A549 (cell line): ENCODE measurements around the gene CCDC85A. TPM values are rescaled to one million over a fixed set of nuclear protein-coding genes. Genes with fewer than 3 reads are reported as not detected.

ENCODE experiments used
- ATAC-seq, 2 experiments: fragments of 200-7000 bp in 1 of 2; fragments of >200 bp in 1 of 2; cut with Nextera tagmentation in 1 of 2; cut with Tn5 transposase in 1 of 2; 3 replicates each; pipeline versions ENCODE4 v1.8.0 to v1.9.1; 2018 to 2020; ENCODE audit warnings: mild to moderate bottlenecking in 1 of 2, moderate library complexity in 1 of 2
- CTCF ChIA-PET: fragments of 300-600 bp; sonication (Branson Sonifier 250); formaldehyde crosslinking; extraction: SDS; loops from one replicate; lab custom pipeline; 2021; ENCODE audit warnings: antibody characterized with exemption, inconsistent platforms; lab: Yijun Ruan, JAX
- POLR2A ChIA-PET: fragments of 350-600 bp; formaldehyde crosslinking; extraction: SDS; loops from one replicate; lab custom pipeline; 2021; ENCODE audit warnings: antibody characterized with exemption, inconsistent platforms; lab: Yijun Ruan, JAX
- DNase-seq, 2 experiments: peaks; one replicate each; pipeline versions ENCODE4 v3.0.0 to v3.0.0-alpha.2; 2011 to 2016; ENCODE audit warnings: low read depth in 1 of 2, low spot score in 1 of 2
- FAIRE-seq: peaks from 2 replicates; lab custom pipeline; 2011; peaks lifted over from hg19 to GRCh38; lab: Jason Lieb, UNC
- H3K27ac ChIP-seq, 2 experiments: fragments of >200 bp; sonication (Bioruptor Twin); formaldehyde crosslinking; 3 replicates each; pipeline ENCODE4 v1.5.1; 2016 to 2017
- H3K4me1 ChIP-seq: fragments of >200 bp; sonication (Bioruptor Twin); formaldehyde crosslinking; 3 replicates; pipeline ENCODE4 v1.6.1; 2016
- H3K4me2 ChIP-seq: fragments of >200 bp; sonication (Bioruptor Twin); formaldehyde crosslinking; 3 replicates; pipeline ENCODE4 v1.6.1; 2016
- H3K4me3 ChIP-seq: fragments of >200 bp; sonication (Bioruptor Twin); formaldehyde crosslinking; 3 replicates; pipeline ENCODE4 v1.5.1; 2016
- H3K9me3 ChIP-seq: fragments of >200 bp; sonication (Bioruptor Twin); formaldehyde crosslinking; 3 replicates; pipeline ENCODE4 v1.6.1; 2016
- ATOH8 ChIP-seq: fragments of 250-450 bp; sonication (Bioruptor Pico); IDR thresholded peaks from 2 replicates; pipeline ENCODE4 v1.5.0; 2020; ENCODE audit warnings: low read depth, mild to moderate bottlenecking, moderate library complexity
- CBX2 ChIP-seq: fragments of 200-600 bp; sonication (generic); IDR thresholded peaks from 2 replicates; pipeline ENCODE4 v1.6.1; 2016; ENCODE audit warnings: low read depth, mild to moderate bottlenecking, borderline replicate concordance
- CHD2 ChIP-seq: fragments of 150-350 bp; IDR thresholded peaks from 2 replicates; pipeline ENCODE4 v1.6.1; 2014; ENCODE audit warnings: low read length; ENCODE audit not compliant: partially characterized antibody
- EHMT2 ChIP-seq: fragments of 200-600 bp; sonication (generic); IDR thresholded peaks from 2 replicates; pipeline ENCODE4 v1.6.1; 2016; ENCODE audit warnings: antibody characterized with exemption, low read depth, mild to moderate bottlenecking, moderate library complexity
- EP300 ChIP-seq, 2 experiments: fragments of >200 bp; sonication (Bioruptor Twin); formaldehyde crosslinking; IDR thresholded peaks; 2 replicates in 1 of 2; 3 replicates in 1 of 2; pipeline ENCODE4 v1.6.1; 2016 to 2017
- FOSB ChIP-seq: fragments of 250-450 bp; sonication (Bioruptor Pico); IDR thresholded peaks from 2 replicates; pipeline ENCODE4 v1.5.0; 2020; ENCODE audit warnings: mild to moderate bottlenecking, moderate library complexity
- HDAC2 ChIP-seq: fragments of 200-600 bp; sonication (generic); IDR thresholded peaks from 2 replicates; pipeline ENCODE4 v1.6.1; 2016
- HOXA7 ChIP-seq: fragments of 250-450 bp; sonication (Bioruptor Pico); IDR thresholded peaks from 2 replicates; pipeline ENCODE4 v1.5.0; 2020; ENCODE audit warnings: mild to moderate bottlenecking, moderate library complexity
- HOXB13 ChIP-seq: fragments of 250-450 bp; sonication (Bioruptor Pico); IDR thresholded peaks from 2 replicates; pipeline ENCODE4 v1.5.0; 2020; ENCODE audit warnings: low read depth, mild to moderate bottlenecking, moderate library complexity
- JUN ChIP-seq, 2 experiments: fragments of >200 bp; sonication (Bioruptor Twin); formaldehyde crosslinking; IDR thresholded peaks; 2 replicates in 1 of 2; 3 replicates in 1 of 2; pipeline ENCODE4 v1.6.1; 2016 to 2017
- NFE2L2 ChIP-seq: fragments of 150-350 bp; conservative IDR thresholded peaks from 2 replicates; pipeline ENCODE4 v1.6.1; 2014; ENCODE audit warnings: low read length
- PHF8 ChIP-seq: fragments of 200-600 bp; sonication (generic); IDR thresholded peaks from 2 replicates; pipeline ENCODE4 v1.6.1; 2016; ENCODE audit warnings: low read depth, mild to moderate bottlenecking, antibody characterized with exemption, moderate library complexity, borderline replicate concordance
- RCOR1 ChIP-seq: fragments of 150-350 bp; IDR thresholded peaks from 2 replicates; pipeline ENCODE4 v1.6.1; 2014; ENCODE audit warnings: antibody characterized with exemption, low read length, low read depth
- RNF2 ChIP-seq: fragments of 200-600 bp; sonication (generic); IDR thresholded peaks from 2 replicates; pipeline ENCODE4 v1.6.1; 2016; ENCODE audit warnings: low read depth, mild to moderate bottlenecking, antibody characterized with exemption, moderate library complexity, borderline replicate concordance
- SREBF2 ChIP-seq: fragments of 450-650 bp; IDR thresholded peaks from 2 replicates; pipeline ENCODE4 v1.6.1; 2014; ENCODE audit warnings: mild to moderate bottlenecking, moderate library complexity
- WGBS: methylation state at CpG from one replicate; pipeline ENCODE4 v1.1.6; 2017; ENCODE audit errors: missing lambda C conversion rate; 5-methylcytosine and 5-hydroxymethylcytosine counted together
- polyA plus RNA-seq, 4 experiments: library from polyadenylated mRNA; depleted of rRNA in 3 of 4; stranded (reverse); fragments of >200 nt; fragmentation: RNase III in 1 of 4; extraction: RNeasy Plus Mini Kit Qiagen cat#74134 plus additional on column Dnase treatment in 1 of 4; gene quantifications; 2 replicates in 3 of 4; 3 replicates in 1 of 4; pipeline ENCODE4 v1.2.3, GENCODE V29; 2011 to 2017
- TF ChIP-seq, protein P1 (sequence below): fragments of 200-600 bp; sonication (generic); IDR thresholded peaks from 2 replicates; pipeline ENCODE4 v1.6.1; 2016; ENCODE audit warnings: antibody characterized with exemption, mild to moderate bottlenecking, moderate library complexity
- TF ChIP-seq, protein P2 (sequence below): fragments of 450-650 bp; IDR thresholded peaks from 2 replicates; pipeline ENCODE4 v1.6.1; 2014; ENCODE audit warnings: antibody characterized with exemption
- TF ChIP-seq, protein P3 (sequence below): fragments of 250-450 bp; sonication (Bioruptor Pico); IDR thresholded peaks from 2 replicates; pipeline ENCODE4 v1.5.0; 2021; ENCODE audit warnings: mild to moderate bottlenecking, moderate library complexity, borderline replicate concordance
- TF ChIP-seq, protein P4 (sequence below): IDR thresholded peaks from 2 replicates; pipeline ENCODE4 v1.6.1; 2012; ENCODE audit warnings: low read depth, borderline replicate concordance

The CCDC85A gene
- polyA plus RNA-seq, 2 of the 4 experiments (the other 2 are of a cell fraction): 0.05 to 0.30 TPM

DNA sequence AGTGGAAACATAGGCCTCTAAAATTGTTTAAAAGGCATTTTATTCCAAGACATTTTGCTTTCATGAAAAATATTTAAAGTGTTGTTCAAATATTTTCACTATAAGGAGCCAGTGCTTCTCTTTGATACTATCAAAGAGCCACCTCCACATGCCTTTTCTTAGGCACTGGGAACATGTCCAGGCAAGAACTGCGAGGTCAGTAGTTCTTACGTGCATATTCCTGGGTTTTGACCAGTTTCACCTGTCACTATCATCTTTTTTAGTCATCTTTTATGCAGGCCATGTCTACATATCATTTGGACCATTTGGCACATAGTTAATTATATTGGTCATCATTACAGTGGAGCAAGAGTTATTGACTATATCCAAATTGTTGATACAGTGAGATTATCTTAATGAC is 195.3 kb downstream of the CCDC85A start:
- no peak overlapping the region for H3K27ac ChIP-seq
- WGBS: 43% methylated on average over 2 of the region's 2 CpGs

GRCh38 chr2:56380861-56381260 is 197.1 kb downstream of the CCDC85A start:
- no peak for ATAC-seq
- FAIRE-seq: no peak
- no peak overlapping the region for H3K4me3 ChIP-seq
- H3K4me2 ChIP-seq: no peak overlapping the region
- TF ChIP-seq, protein P1, sequence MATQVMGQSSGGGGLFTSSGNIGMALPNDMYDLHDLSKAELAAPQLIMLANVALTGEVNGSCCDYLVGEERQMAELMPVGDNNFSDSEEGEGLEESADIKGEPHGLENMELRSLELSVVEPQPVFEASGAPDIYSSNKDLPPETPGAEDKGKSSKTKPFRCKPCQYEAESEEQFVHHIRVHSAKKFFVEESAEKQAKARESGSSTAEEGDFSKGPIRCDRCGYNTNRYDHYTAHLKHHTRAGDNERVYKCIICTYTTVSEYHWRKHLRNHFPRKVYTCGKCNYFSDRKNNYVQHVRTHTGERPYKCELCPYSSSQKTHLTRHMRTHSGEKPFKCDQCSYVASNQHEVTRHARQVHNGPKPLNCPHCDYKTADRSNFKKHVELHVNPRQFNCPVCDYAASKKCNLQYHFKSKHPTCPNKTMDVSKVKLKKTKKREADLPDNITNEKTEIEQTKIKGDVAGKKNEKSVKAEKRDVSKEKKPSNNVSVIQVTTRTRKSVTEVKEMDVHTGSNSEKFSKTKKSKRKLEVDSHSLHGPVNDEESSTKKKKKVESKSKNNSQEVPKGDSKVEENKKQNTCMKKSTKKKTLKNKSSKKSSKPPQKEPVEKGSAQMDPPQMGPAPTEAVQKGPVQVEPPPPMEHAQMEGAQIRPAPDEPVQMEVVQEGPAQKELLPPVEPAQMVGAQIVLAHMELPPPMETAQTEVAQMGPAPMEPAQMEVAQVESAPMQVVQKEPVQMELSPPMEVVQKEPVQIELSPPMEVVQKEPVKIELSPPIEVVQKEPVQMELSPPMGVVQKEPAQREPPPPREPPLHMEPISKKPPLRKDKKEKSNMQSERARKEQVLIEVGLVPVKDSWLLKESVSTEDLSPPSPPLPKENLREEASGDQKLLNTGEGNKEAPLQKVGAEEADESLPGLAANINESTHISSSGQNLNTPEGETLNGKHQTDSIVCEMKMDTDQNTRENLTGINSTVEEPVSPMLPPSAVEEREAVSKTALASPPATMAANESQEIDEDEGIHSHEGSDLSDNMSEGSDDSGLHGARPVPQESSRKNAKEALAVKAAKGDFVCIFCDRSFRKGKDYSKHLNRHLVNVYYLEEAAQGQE: no peak
- DNase-seq: no peak
- H3K27ac ChIP-seq: no peak overlapping the region
- no peaks in the 10 kb centered on the region for H3K4me1 ChIP-seq
- 58% methylated on average over 2 of the region's 2 CpGs for WGBS
- no peaks in the 10 kb centered on the region for H3K9me3 ChIP-seq
- ChIA-PET POLR2A (no interaction called here), CTCF (no interaction called here)

More for the DNA sequence above, 195.3 kb downstream of the CCDC85A start:
- Histone ChIP-seq H3K4me3 (no peak overlapping the region), H3K4me1 (no peaks in the 10 kb centered on the region), H3K9me3 (no peaks in the 10 kb centered on the region), H3K4me2 (no peak overlapping the region)
- DNase-seq (no peak), FAIRE-seq (no peak), ATAC-seq (no peak)
- CTCF ChIA-PET: no interaction called here
- no peak for TF ChIP-seq RNF2
- TF ChIP-seq CHD2: no peak
- TF ChIP-seq JUN (IDR thresholded peaks at IDR 0.05): no peak
- no peak for TF ChIP-seq HDAC2
- no peak for TF ChIP-seq PHF8
- TF ChIP-seq EHMT2: no peak
- TF ChIP-seq ATOH8 (CRISPR knock-in tag): no peak
- no peak for TF ChIP-seq EP300 (IDR thresholded peaks at IDR 0.05)
- no peak for TF ChIP-seq NFE2L2
- TF ChIP-seq FOSB (CRISPR knock-in tag): no peak
- TF ChIP-seq, protein P2, sequence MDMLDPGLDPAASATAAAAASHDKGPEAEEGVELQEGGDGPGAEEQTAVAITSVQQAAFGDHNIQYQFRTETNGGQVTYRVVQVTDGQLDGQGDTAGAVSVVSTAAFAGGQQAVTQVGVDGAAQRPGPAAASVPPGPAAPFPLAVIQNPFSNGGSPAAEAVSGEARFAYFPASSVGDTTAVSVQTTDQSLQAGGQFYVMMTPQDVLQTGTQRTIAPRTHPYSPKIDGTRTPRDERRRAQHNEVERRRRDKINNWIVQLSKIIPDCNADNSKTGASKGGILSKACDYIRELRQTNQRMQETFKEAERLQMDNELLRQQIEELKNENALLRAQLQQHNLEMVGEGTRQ: no peak
- TF ChIP-seq SREBF2: no peak
- TF ChIP-seq RCOR1: no peak
- TF ChIP-seq, protein P3, sequence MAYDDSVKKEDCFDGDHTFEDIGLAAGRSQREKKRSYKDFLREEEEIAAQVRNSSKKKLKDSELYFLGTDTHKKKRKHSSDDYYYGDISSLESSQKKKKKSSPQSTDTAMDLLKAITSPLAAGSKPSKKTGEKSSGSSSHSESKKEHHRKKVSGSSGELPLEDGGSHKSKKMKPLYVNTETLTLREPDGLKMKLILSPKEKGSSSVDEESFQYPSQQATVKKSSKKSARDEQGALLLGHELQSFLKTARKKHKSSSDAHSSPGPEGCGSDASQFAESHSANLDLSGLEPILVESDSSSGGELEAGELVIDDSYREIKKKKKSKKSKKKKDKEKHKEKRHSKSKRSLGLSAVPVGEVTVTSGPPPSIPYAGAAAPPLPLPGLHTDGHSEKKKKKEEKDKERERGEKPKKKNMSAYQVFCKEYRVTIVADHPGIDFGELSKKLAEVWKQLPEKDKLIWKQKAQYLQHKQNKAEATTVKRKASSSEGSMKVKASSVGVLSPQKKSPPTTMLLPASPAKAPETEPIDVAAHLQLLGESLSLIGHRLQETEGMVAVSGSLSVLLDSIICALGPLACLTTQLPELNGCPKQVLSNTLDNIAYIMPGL (CRISPR knock-in tag): no peak
- TF ChIP-seq HOXA7 (CRISPR knock-in tag): no peak
- TF ChIP-seq, all 56 proteins: peak for 0
- POLR2A ChIA-PET: no interaction called here

GRCh38 chr2:56382466-56382865 is 198.7 kb downstream of the CCDC85A start:
- POLR2A ChIA-PET: no interaction called here
- DNase-seq (no peak), FAIRE-seq (no peak), ATAC-seq (no peak)
- WGBS: 0% methylated on average over 1 of the region's 1 CpG
- H3K9me3 ChIP-seq: no peaks in the 10 kb centered on the region
- H3K27ac ChIP-seq: no peak overlapping the region
- TF ChIP-seq CBX2 (no peak), SREBF2 (no peak), HOXB13 (CRISPR knock-in tag) (no peak), FOSB (CRISPR knock-in tag) (no peak), HOXA7 (CRISPR knock-in tag) (no peak)
- TF ChIP-seq, protein P4, sequence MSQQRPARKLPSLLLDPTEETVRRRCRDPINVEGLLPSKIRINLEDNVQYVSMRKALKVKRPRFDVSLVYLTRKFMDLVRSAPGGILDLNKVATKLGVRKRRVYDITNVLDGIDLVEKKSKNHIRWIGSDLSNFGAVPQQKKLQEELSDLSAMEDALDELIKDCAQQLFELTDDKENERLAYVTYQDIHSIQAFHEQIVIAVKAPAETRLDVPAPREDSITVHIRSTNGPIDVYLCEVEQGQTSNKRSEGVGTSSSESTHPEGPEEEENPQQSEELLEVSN: no peak
- H3K4me2 ChIP-seq: no peak overlapping the region
- no peaks in the 10 kb centered on the region for H3K4me1 ChIP-seq
- CTCF ChIA-PET: no interaction called here
- no peak overlapping the region for H3K4me3 ChIP-seq
